NB4 (cell line): ENCODE measurements around the gene TEX22.

ENCODE experiments used
- CTCF ChIP-seq: IDR thresholded peaks from one replicate; pipeline ENCODE4 v1.5.1; 2012; ENCODE audit warnings: low read depth, low read length
- POLR2A ChIP-seq: IDR thresholded peaks from 2 replicates; pipeline ENCODE4 v1.6.1; 2011; ENCODE audit warnings: mild to moderate bottlenecking; ENCODE audit not compliant: insufficient read length; ENCODE audit errors: extremely low read depth

- TF ChIP-seq CTCF (no peak), POLR2A (no peak)
These were observed 14.2 kb upstream of the TEX22 start for GRCh38 chr14:105384041-105384557.
